HG03066 (cell line): ENCODE results near the gene EPB41L4B.

Source experiments
- ATAC-seq: cut with Tn5 transposase; IDR thresholded peaks from one replicate; pipeline ENCODE4 v1.9.1; 2021; ENCODE audit warnings: low read depth; ENCODE audit not compliant: unreplicated experiment

EPB41L4B gene

GRCh38 chr9:109321727-109322126 lies 868 bp upstream of the EPB41L4B start:
- no peak for ATAC-seq

- peak; percentile 30 for ATAC-seq
Observed at GRCh38 chr9:109320331-109320741, 523 bp downstream of the EPB41L4B start.

- ATAC-seq = no peak
Observed at GRCh38 chr9:109319626-109320241, 1.1 kb downstream of the EPB41L4B start.

GRCh38 chr9:109319017-109319625 lies 1.7 kb downstream of the EPB41L4B start:
- ATAC-seq = no peak

GRCh38 chr9:109317979-109318741 lies 2.7 kb downstream of the EPB41L4B start:
- no peak for ATAC-seq

GRCh38 chr9:109317311-109317978 lies 3.4 kb downstream of the EPB41L4B start:
- ATAC-seq = no peak

- ATAC-seq = no peak
Observed at GRCh38 chr9:109316207-109316640, 4.6 kb downstream of the EPB41L4B start.

- no peak for ATAC-seq
Observed at GRCh38 chr9:109315480-109316206, 5.2 kb downstream of the EPB41L4B start.

GRCh38 chr9:109314011-109314531 lies 6.8 kb downstream of the EPB41L4B start:
- ATAC-seq = no peak

GRCh38 chr9:109313351-109313750 lies 7.5 kb downstream of the EPB41L4B start:
- ATAC-seq = no peak

GRCh38 chr9:109312783-109313182 lies 8.1 kb downstream of the EPB41L4B start:
- ATAC-seq = no peak

GRCh38 chr9:109311731-109312130 lies 9.1 kb downstream of the EPB41L4B start:
- no peak for ATAC-seq

GRCh38 chr9:109311286-109311685 lies 9.6 kb downstream of the EPB41L4B start:
- no peak for ATAC-seq

GRCh38 chr9:109310486-109310901 lies 10.4 kb downstream of the EPB41L4B start:
- ATAC-seq = no peak

GRCh38 chr9:109309282-109309681 lies 11.6 kb downstream of the EPB41L4B start:
- ATAC-seq = no peak

GRCh38 chr9:109307380-109308240 lies 13.2 kb downstream of the EPB41L4B start:
- no peak for ATAC-seq

- no peak for ATAC-seq
Observed at GRCh38 chr9:109305801-109306200, 15.1 kb downstream of the EPB41L4B start.

GRCh38 chr9:109304347-109304746 lies 16.5 kb downstream of the EPB41L4B start:
- no peak for ATAC-seq

GRCh38 chr9:109303900-109304299 lies 17.0 kb downstream of the EPB41L4B start:
- no peak for ATAC-seq
